ENCODE results near the gene SYCP2. TPM values are rescaled to one million over a fixed set of nuclear protein-coding genes. Genes with fewer than 3 reads are reported as not detected.

Gene SYCP2
- total RNA-seq, 6 experiments from 2014 or later = 0.23 to 1.1 (median 0.56) TPM

GRCh38 chr20:59947376-59947775 is 13.9 kb upstream of the SYCP2 start:
- Mint-ChIP-seq H3K36me3 (ENCODE audit: low read depth) (peaks cover 9% of the 10 kb centered on the region; the same call in 1 of the 2 replicates), H3K27ac (no peak overlapping the region), H3K4me3 (no peak overlapping the region), H3K27me3 (ENCODE audit: insufficient read depth) (peaks cover 1% of the 10 kb centered on the region; the same call in 1 of the 2 replicates), H3K9me3 (no peaks in the 10 kb centered on the region), H3K4me1 (ENCODE audit: low read depth) (peaks cover 17% of the 10 kb centered on the region)
- DNase-seq = no peak
- TF ChIP-seq, protein P1, sequence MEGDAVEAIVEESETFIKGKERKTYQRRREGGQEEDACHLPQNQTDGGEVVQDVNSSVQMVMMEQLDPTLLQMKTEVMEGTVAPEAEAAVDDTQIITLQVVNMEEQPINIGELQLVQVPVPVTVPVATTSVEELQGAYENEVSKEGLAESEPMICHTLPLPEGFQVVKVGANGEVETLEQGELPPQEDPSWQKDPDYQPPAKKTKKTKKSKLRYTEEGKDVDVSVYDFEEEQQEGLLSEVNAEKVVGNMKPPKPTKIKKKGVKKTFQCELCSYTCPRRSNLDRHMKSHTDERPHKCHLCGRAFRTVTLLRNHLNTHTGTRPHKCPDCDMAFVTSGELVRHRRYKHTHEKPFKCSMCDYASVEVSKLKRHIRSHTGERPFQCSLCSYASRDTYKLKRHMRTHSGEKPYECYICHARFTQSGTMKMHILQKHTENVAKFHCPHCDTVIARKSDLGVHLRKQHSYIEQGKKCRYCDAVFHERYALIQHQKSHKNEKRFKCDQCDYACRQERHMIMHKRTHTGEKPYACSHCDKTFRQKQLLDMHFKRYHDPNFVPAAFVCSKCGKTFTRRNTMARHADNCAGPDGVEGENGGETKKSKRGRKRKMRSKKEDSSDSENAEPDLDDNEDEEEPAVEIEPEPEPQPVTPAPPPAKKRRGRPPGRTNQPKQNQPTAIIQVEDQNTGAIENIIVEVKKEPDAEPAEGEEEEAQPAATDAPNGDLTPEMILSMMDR (IDR thresholded peaks at IDR 0.05) = no peak

GRCh38 chr20:59945731-59946130 is 12.3 kb upstream of the SYCP2 start:
- TF ChIP-seq, protein P1 (IDR thresholded peaks at IDR 0.05) = no peak
- no peaks in the 10 kb centered on the region for H3K9me3 Mint-ChIP-seq
- H3K4me3 Mint-ChIP-seq = no peak overlapping the region; the same call in 1 of the 2 replicates
- no peak overlapping the region for H3K27ac Mint-ChIP-seq
- DNase-seq = no peak
- H3K27me3 Mint-ChIP-seq (ENCODE audit: insufficient read depth) = no peaks in the 10 kb centered on the region; the same call in 1 of the 2 replicates
- H3K4me1 Mint-ChIP-seq (ENCODE audit: low read depth) = peaks cover 32% of the 10 kb centered on the region
- H3K36me3 Mint-ChIP-seq (ENCODE audit: low read depth) = peaks cover 9% of the 10 kb centered on the region; the same call in 1 of the 2 replicates

- no peak for DNase-seq
- no peak overlapping the region for H3K4me3 Mint-ChIP-seq
- H3K4me1 Mint-ChIP-seq (ENCODE audit: low read depth) = peaks cover 32% of the 10 kb centered on the region
- H3K27ac Mint-ChIP-seq = no peak overlapping the region
- no peaks in the 10 kb centered on the region for H3K9me3 Mint-ChIP-seq
- no peaks in the 10 kb centered on the region for H3K27me3 Mint-ChIP-seq (ENCODE audit: insufficient read depth)
- TF ChIP-seq, protein P1 (IDR thresholded peaks at IDR 0.05) = no peak
- H3K36me3 Mint-ChIP-seq (ENCODE audit: low read depth) = peaks cover 9% of the 10 kb centered on the region; the same call in 1 of the 2 replicates
Measured at GRCh38 chr20:59945175-59945574, 11.7 kb upstream of the SYCP2 start.

DNA sequence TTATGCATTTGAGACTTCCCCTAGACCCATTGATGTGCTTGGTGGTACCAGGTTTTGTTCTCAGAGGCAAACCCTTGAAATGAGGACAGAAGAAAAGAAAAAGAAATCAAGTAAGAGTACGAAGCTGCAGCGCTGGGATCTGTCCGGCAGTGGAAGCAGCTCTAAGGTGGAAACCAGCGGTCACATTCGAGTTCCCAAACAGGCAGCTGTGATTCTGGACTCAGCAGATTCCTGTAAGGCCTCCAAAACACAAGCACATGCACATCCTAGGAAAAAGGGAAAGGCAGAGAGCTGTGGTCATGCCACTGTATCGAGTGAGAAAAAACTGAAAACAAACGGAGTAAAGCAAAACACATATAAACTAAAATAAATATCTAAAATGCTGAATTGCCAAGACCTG is 11.3 kb upstream of the SYCP2 start:
- H3K27me3 Mint-ChIP-seq (ENCODE audit: insufficient read depth) = no peaks in the 10 kb centered on the region
- DNase-seq = no peak
- no peak overlapping the region for H3K27ac Mint-ChIP-seq
- no peak overlapping the region for H3K4me3 Mint-ChIP-seq
- H3K9me3 Mint-ChIP-seq = no peaks in the 10 kb centered on the region
- peaks cover 32% of the 10 kb centered on the region for H3K4me1 Mint-ChIP-seq (ENCODE audit: low read depth)
- TF ChIP-seq, protein P1 (IDR thresholded peaks at IDR 0.05) = no peak
- H3K36me3 Mint-ChIP-seq (ENCODE audit: low read depth) = peaks cover 9% of the 10 kb centered on the region; the same call in 1 of the 2 replicates

DNA sequence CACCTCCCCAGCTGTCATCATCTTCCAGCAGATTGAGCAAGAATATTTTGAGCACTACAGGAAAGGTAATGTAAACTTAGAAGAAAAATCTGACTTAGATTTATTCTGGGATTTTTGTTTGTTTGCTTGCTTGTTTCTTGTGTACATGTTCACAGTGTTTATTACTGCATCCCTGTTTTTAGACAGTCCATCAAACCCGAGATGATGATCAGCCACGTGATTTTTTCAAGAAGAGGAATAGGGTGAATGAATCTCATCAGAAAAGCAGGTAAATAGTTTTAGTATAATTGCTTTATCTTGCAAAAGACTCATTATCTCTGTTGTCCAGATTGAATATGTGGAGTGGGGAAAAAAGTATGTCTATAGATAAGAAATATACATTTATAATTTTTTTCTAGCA is 8.8 kb upstream of the SYCP2 start:
- peaks cover 21% of the 10 kb centered on the region for H3K36me3 Mint-ChIP-seq (ENCODE audit: low read depth)
- 0 out of 2 replicates have a peak, but pooled peaks cover 2% of the 10 kb centered on the region for H3K27me3 Mint-ChIP-seq (ENCODE audit: insufficient read depth)
- DNase-seq = no peak
- H3K9me3 Mint-ChIP-seq = peaks cover 7% of the 10 kb centered on the region; the same call in 1 of the 2 replicates
- no peak overlapping the region for H3K4me3 Mint-ChIP-seq
- peaks cover 43% of the 10 kb centered on the region for H3K4me1 Mint-ChIP-seq (ENCODE audit: low read depth)
- TF ChIP-seq, protein P1 (IDR thresholded peaks at IDR 0.05) = no peak
- H3K27ac Mint-ChIP-seq = no peak overlapping the region
